Neural cell (in vitro differentiated cells): ENCODE data around the gene COX4I1. TPM values are rescaled to one million over a fixed set of nuclear protein-coding genes. Genes with fewer than 3 reads are reported as not detected.

ENCODE experiments used
- H2AFZ ChIP-seq: fragments of 200-600, 300-800 bp; sonication (generic), shearing (Covaris generic); 2 replicates; pipeline ENCODE4 v1.6.0; 2014; ENCODE audit warnings: low read depth, mild to moderate bottlenecking, antibody characterized with exemption, low read length, moderate library complexity
- H3F3A ChIP-seq: fragments of 200-600 bp; shearing (Covaris generic); 2 replicates; pipeline ENCODE4 v1.6.1; 2016; ENCODE audit warnings: mild to moderate bottlenecking, moderate library complexity, mixed read lengths, antibody characterized with exemption, low read length; ENCODE audit not compliant: insufficient read depth, poor library complexity, severe bottlenecking
- H3K27ac ChIP-seq: fragments of 200-600, 300-800 bp; sonication (generic), shearing (Covaris generic); 2 replicates; pipeline ENCODE4 v1.5.1; 2014; ENCODE audit warnings: mild to moderate bottlenecking, low read length, moderate library complexity
- H3K27me3 ChIP-seq: fragments of 300-800, 200-600 bp; sonication (generic), shearing (Covaris generic); 2 replicates; pipeline ENCODE4 v1.6.0; 2014; ENCODE audit warnings: mild to moderate bottlenecking, low read depth, low read length, moderate library complexity; ENCODE audit not compliant: insufficient read depth
- H3K36me3 ChIP-seq: fragments of 300-800, 200-600 bp; sonication (generic), shearing (Covaris generic); 2 replicates; pipeline ENCODE4 v1.5.1; 2014; ENCODE audit warnings: mild to moderate bottlenecking, antibody characterized with exemption, low read length, moderate library complexity; ENCODE audit not compliant: insufficient read depth
- H3K4me2 ChIP-seq: fragments of 300-800, 200-600 bp; sonication (generic), shearing (Covaris generic); 2 replicates; pipeline ENCODE4 v1.6.0; 2014; ENCODE audit warnings: mild to moderate bottlenecking, low read length
- H3K4me3 ChIP-seq: fragments of 300-800, 200-600 bp; sonication (generic), shearing (Covaris generic); 2 replicates; pipeline ENCODE4 v1.5.1; 2014; ENCODE audit warnings: mild to moderate bottlenecking, low read length, moderate library complexity
- H3K79me2 ChIP-seq: fragments of 200-600 bp; shearing (Covaris generic); replicated peaks from 2 replicates; pipeline ENCODE4 v1.6.0; 2014; ENCODE audit warnings: mild to moderate bottlenecking, low read length, moderate library complexity; ENCODE audit not compliant: insufficient read depth
- H3K9ac ChIP-seq: fragments of 300-800, 200-600 bp; sonication (generic), shearing (Covaris generic); 2 replicates; pipeline ENCODE4 v1.6.1; 2016; ENCODE audit warnings: mild to moderate bottlenecking, low read length, mixed read lengths
- H3K9me2 ChIP-seq: fragments of 200-600 bp; shearing (Covaris generic); 2 replicates; pipeline ENCODE4 v1.6.1; 2016; ENCODE audit warnings: mild to moderate bottlenecking, low read length, mixed read lengths; ENCODE audit not compliant: insufficient read depth
- H3K9me3 ChIP-seq: fragments of 200-600, 300-800 bp; sonication (generic), shearing (Covaris generic); 2 replicates; pipeline ENCODE4 v1.6.1; 2016; ENCODE audit warnings: mild to moderate bottlenecking, mixed run types, low read length, moderate library complexity, mixed read lengths
- H4K20me1 ChIP-seq: fragments of 200-600 bp; shearing (Covaris generic); 2 replicates; pipeline ENCODE4 v1.6.1; 2016; ENCODE audit warnings: mild to moderate bottlenecking, mixed run types; ENCODE audit not compliant: insufficient read depth
- CTCF ChIP-seq: fragments of 450-650 bp; IDR thresholded peaks from 2 replicates; pipeline ENCODE4 v1.5.1; 2014; ENCODE audit warnings: antibody characterized with exemption, mild to moderate bottlenecking, moderate library complexity; ENCODE audit not compliant: poor library complexity, severe bottlenecking
- EP300 ChIP-seq: fragments of 450-650 bp; conservative IDR thresholded peaks from 2 replicates; pipeline ENCODE4 v1.6.1; 2014; ENCODE audit warnings: antibody characterized with exemption, mild to moderate bottlenecking, moderate library complexity; ENCODE audit not compliant: poor library complexity, severe bottlenecking
- EZH2 ChIP-seq: fragments of 200-600, 300-800 bp; shearing (Covaris generic), sonication (generic); IDR thresholded peaks from 2 replicates; pipeline ENCODE4 v1.6.1; 2014; ENCODE audit warnings: antibody characterized with exemption, low read length, borderline replicate concordance, mild to moderate bottlenecking; ENCODE audit not compliant: insufficient read depth, poor library complexity, severe bottlenecking
- MXI1 ChIP-seq: fragments of 450-650 bp; conservative IDR thresholded peaks from 2 replicates; pipeline ENCODE4 v1.6.1; 2014; ENCODE audit warnings: antibody characterized with exemption, mild to moderate bottlenecking; ENCODE audit not compliant: poor library complexity, severe bottlenecking
- POLR2AphosphoS5 ChIP-seq: IDR thresholded peaks from 2 replicates; pipeline ENCODE4 v1.6.1; 2012
- RAD21 ChIP-seq: fragments of 450-650 bp; conservative IDR thresholded peaks from 2 replicates; pipeline ENCODE4 v1.6.1; 2014; ENCODE audit warnings: antibody characterized with exemption, mild to moderate bottlenecking, moderate library complexity
- REST ChIP-seq: IDR thresholded peaks from 2 replicates; pipeline ENCODE4 v1.6.1; 2012; ENCODE audit warnings: borderline replicate concordance
- SMC3 ChIP-seq: fragments of 450-650 bp; conservative IDR thresholded peaks from 2 replicates; pipeline ENCODE4 v1.6.1; 2014; ENCODE audit warnings: antibody characterized with exemption, mild to moderate bottlenecking, moderate library complexity; ENCODE audit not compliant: poor library complexity
- TAF1 ChIP-seq: IDR thresholded peaks from 2 replicates; pipeline ENCODE4 v1.6.1; 2012; ENCODE audit warnings: low read depth
- polyA plus RNA-seq: library from polyadenylated mRNA; depleted of rRNA; stranded (reverse); fragments of >200 nt; gene quantifications from 2 replicates; pipeline ENCODE4 v1.2.3, GENCODE V29; 2014

The COX4I1 gene
- polyA plus RNA-seq, 1 donor from 2014 or later = 709 TPM

GRCh38 chr16:85835227-85835751 lies 35.8 kb downstream of the COX4I1 start:
- Histone ChIP-seq H3K4me2 (no peak overlapping the region), H3K4me3 (no peak overlapping the region), H3F3A (no peaks in the 10 kb centered on the region), H3K79me2 (no peaks in the 10 kb centered on the region), H3K9me3 (no peaks in the 10 kb centered on the region), H3K9ac (no peak overlapping the region), H2AFZ (no peak overlapping the region), H3K27me3 (no peaks in the 10 kb centered on the region), H3K9me2 (no peaks in the 10 kb centered on the region), H3K27ac (no peak overlapping the region), H4K20me1 (no peaks in the 10 kb centered on the region), H3K36me3 (no peaks in the 10 kb centered on the region)
- TF ChIP-seq POLR2AphosphoS5 = no peak
- no peak for TF ChIP-seq REST
- no peak for TF ChIP-seq SMC3
- TF ChIP-seq RAD21 = no peak
- no peak for TF ChIP-seq CTCF
- TF ChIP-seq MXI1 = no peak
- no peak for TF ChIP-seq EP300
- TF ChIP-seq TAF1 = no peak
- no peak for TF ChIP-seq EZH2

- Histone ChIP-seq H4K20me1 (no peaks in the 10 kb centered on the region), H3K9me3 (no peaks in the 10 kb centered on the region), H3K4me3 (no peak overlapping the region)
Observed at GRCh38 chr16:85835956-85836705, 36.6 kb downstream of the COX4I1 start.

More at GRCh38 chr16:85835956-85836705, 36.6 kb downstream of the COX4I1 start:
- Histone ChIP-seq H3K27ac (no peak overlapping the region), H2AFZ (no peak overlapping the region), H3K36me3 (no peaks in the 10 kb centered on the region), H3F3A (no peaks in the 10 kb centered on the region), H3K4me2 (no peak overlapping the region), H3K79me2 (no peaks in the 10 kb centered on the region), H3K27me3 (no peaks in the 10 kb centered on the region), H3K9ac (no peak overlapping the region), H3K9me2 (no peaks in the 10 kb centered on the region)
- TF ChIP-seq TAF1 (no peak), MXI1 (no peak), POLR2AphosphoS5 (no peak), REST (no peak), EP300 (no peak), CTCF (no peak), SMC3 (no peak), EZH2 (no peak), RAD21 (no peak)
